Naive B cell (primary cell): Measurements from ENCODE around the gene TMEM236. TPM values are rescaled to one million over a fixed set of nuclear protein-coding genes. Genes with fewer than 3 reads are reported as not detected.

Experiments
- ATAC-seq, 2 donors: fragments of 150-1000 bp; cut with Tn5 transposase; 2 replicates each; pipeline ENCODE4 v1.10.0; 2021; ENCODE audit warnings: low read depth in 2 of 2, mild to moderate bottlenecking in 2 of 2, moderate library complexity in 2 of 2
- DNase-seq: peaks from one replicate; pipeline ENCODE4 v3.0.0; 2022
- H3K27ac Mint-ChIP-seq, 6 donors: one replicate each; pipeline ENCODE4 v1.8.0; 2020 to 2022; ENCODE audit warnings: mild to moderate bottlenecking in 6 of 6, mixed read lengths in 6 of 6, moderate library complexity in 5 of 6, inconsistent platforms in 2 of 6
- H3K27me3 Mint-ChIP-seq, 3 donors: one replicate each; pipeline ENCODE4 v1.8.0; 2021 to 2022; ENCODE audit warnings: mixed read lengths in 3 of 3, mild to moderate bottlenecking in 1 of 3
- H3K36me3 Mint-ChIP-seq, 2 donors: one replicate each; pipeline ENCODE4 v1.8.0; 2020 to 2022; ENCODE audit warnings: mixed read lengths in 2 of 2, inconsistent platforms in 1 of 2, mild to moderate bottlenecking in 1 of 2
- H3K4me1 Mint-ChIP-seq, 3 donors: one replicate each; pipeline ENCODE4 v1.8.0; 2020 to 2022; ENCODE audit warnings: mixed read lengths in 3 of 3, inconsistent platforms in 1 of 3, mild to moderate bottlenecking in 1 of 3, moderate library complexity in 1 of 3
- H3K4me3 Mint-ChIP-seq, 8 donors: one replicate each; pipeline ENCODE4 v1.8.0; 2020 to 2022; ENCODE audit warnings: mild to moderate bottlenecking in 8 of 8, mixed read lengths in 8 of 8, moderate library complexity in 8 of 8, inconsistent platforms in 2 of 8
- H3K9me3 Mint-ChIP-seq, 7 donors: one replicate each; pipeline ENCODE4 v1.8.0; 2020 to 2022; ENCODE audit warnings: mixed read lengths in 7 of 7, mild to moderate bottlenecking in 5 of 7, inconsistent platforms in 2 of 7, moderate library complexity in 1 of 7
- polyA plus RNA-seq, 6 donors: library from polyadenylated mRNA; unstranded; fragments of 300-500 nt; fragmentation: Illumina TruSeq; gene quantifications; one replicate each; pipeline ENCODE4 v1.2.3, GENCODE V29; 2021; ENCODE audit warnings: low read depth in 6 of 6

TMEM236 gene
- polyA plus RNA-seq, 6 donors from 2014 or later, result not detected

GRCh38 chr10:17802350-17802749 is 50.3 kb downstream of the TMEM236 start:
- Mint-ChIP-seq H3K4me3 (no peak overlapping the region), H3K36me3 (no peaks in the 10 kb centered on the region), H3K4me1 (peaks cover 10 to 21% (median 20%) of the 10 kb centered on the region in 3 donors), H3K9me3 (peaks cover 0 to 2% (median 0%) of the 10 kb centered on the region in 7 donors), H3K27me3 (no peaks in the 10 kb centered on the region), H3K27ac (no peak overlapping the region)
- DNase-seq (no peak), ATAC-seq (no peak)

GRCh38 chr10:17802976-17803375 is 51.0 kb downstream of the TMEM236 start:
- Mint-ChIP-seq H3K4me3 (no peak overlapping the region), H3K27me3 (no peaks in the 10 kb centered on the region), H3K9me3 (peaks cover 0 to 2% (median 0%) of the 10 kb centered on the region in 7 donors), H3K36me3 (no peaks in the 10 kb centered on the region), H3K27ac (no peak overlapping the region), H3K4me1 (peaks cover 10 to 21% (median 20%) of the 10 kb centered on the region in 3 donors)
- ATAC-seq (no peak), DNase-seq (no peak)

GRCh38 chr10:17805330-17805729 is 53.3 kb downstream of the TMEM236 start:
- Mint-ChIP-seq H3K27ac (peak overlapping the region in 1 of 6 donors; percentile 50), H3K9me3 (peaks cover 0 to 2% (median 0%) of the 10 kb centered on the region in 7 donors), H3K36me3 (no peaks in the 10 kb centered on the region), H3K4me3 (no peak overlapping the region), H3K27me3 (peaks cover 4 to 9% (median 5%) of the 10 kb centered on the region in 3 donors), H3K4me1 (peaks cover 16 to 33% (median 32%) of the 10 kb centered on the region in 3 donors)
- no peak for DNase-seq
- peak in 1 of 2 donors; percentile 50 for ATAC-seq

- peak overlapping the region in 1 of 6 donors; percentile 64 for H3K27ac Mint-ChIP-seq
- H3K4me3 Mint-ChIP-seq, result peak overlapping the region in 1 of 8 donors; percentile 12
- DNase-seq (peak; percentile 11), ATAC-seq (peak; percentile 67 to 83)
- H3K4me1 Mint-ChIP-seq, result peaks cover 16 to 34% (median 33%) of the 10 kb centered on the region in 3 donors
- peaks cover 0 to 2% (median 0%) of the 10 kb centered on the region in 7 donors for H3K9me3 Mint-ChIP-seq
- no peaks in the 10 kb centered on the region for H3K36me3 Mint-ChIP-seq
- H3K27me3 Mint-ChIP-seq, result peaks cover 7 to 12% (median 8%) of the 10 kb centered on the region in 3 donors
These were observed 54.0 kb downstream of the TMEM236 start for GRCh38 chr10:17805921-17806577.

- peak; percentile 14 to 38 for ATAC-seq
- no peaks in the 10 kb centered on the region for H3K36me3 Mint-ChIP-seq
- peaks cover 0 to 2% (median 0%) of the 10 kb centered on the region in 7 donors for H3K9me3 Mint-ChIP-seq
- H3K27ac Mint-ChIP-seq, result peak within 1 kb of the TSS in 2 of 6 donors; percentile 55 to 61
- peaks cover 16 to 34% (median 33%) of the 10 kb centered on the region in 3 donors for H3K4me1 Mint-ChIP-seq
- DNase-seq, result no peak
- peaks cover 7 to 12% (median 8%) of the 10 kb centered on the region in 3 donors for H3K27me3 Mint-ChIP-seq
- peak within 1 kb of the TSS in 4 of 8 donors; percentile 10 to 53 (median 41) for H3K4me3 Mint-ChIP-seq
These were observed 57.2 kb downstream of the TMEM236 start, which contains the start of gene MRC1 for GRCh38 chr10:17808971-17809841. Gene MRC1, plus strand, starts transcription at chr10:17809348. Its CDS starts 118 bp downstream, at chr10:17809466.

GRCh38 chr10:17811146-17811865 is 59.3 kb downstream of the TMEM236 start:
- H3K9me3 Mint-ChIP-seq, result no peaks in the 10 kb centered on the region

GRCh38 chr10:17814973-17815372 is 63.0 kb downstream of the TMEM236 start:
- Mint-ChIP-seq H3K27ac (no peak overlapping the region), H3K9me3 (no peaks in the 10 kb centered on the region), H3K36me3 (no peaks in the 10 kb centered on the region), H3K27me3 (peaks cover 6 to 7% (median 7%) of the 10 kb centered on the region in 3 donors), H3K4me3 (no peak overlapping the region), H3K4me1 (peaks cover 4 to 9% (median 5%) of the 10 kb centered on the region in 3 donors)
- DNase-seq (no peak), ATAC-seq (no peak)

More at GRCh38 chr10:17811146-17811865, 59.3 kb downstream of the TMEM236 start:
- Mint-ChIP-seq H3K36me3 (no peaks in the 10 kb centered on the region), H3K27me3 (peaks cover 7 to 12% (median 8%) of the 10 kb centered on the region in 3 donors), H3K4me3 (peak overlapping the region in 1 of 8 donors; percentile 71), H3K27ac (no peak overlapping the region), H3K4me1 (peaks cover 6 to 22% (median 18%) of the 10 kb centered on the region in 3 donors)
- DNase-seq (no peak), ATAC-seq (no peak)

GRCh38 chr10:17816199-17816598 is 64.2 kb downstream of the TMEM236 start:
- no peaks in the 10 kb centered on the region for H3K27me3 Mint-ChIP-seq

GRCh38 chr10:17817316-17817715 is 65.3 kb downstream of the TMEM236 start:
- Mint-ChIP-seq H3K36me3 (no peaks in the 10 kb centered on the region), H3K4me3 (no peak overlapping the region), H3K27ac (no peak overlapping the region), H3K9me3 (no peaks in the 10 kb centered on the region), H3K4me1 (peaks cover 0 to 10% (median 0%) of the 10 kb centered on the region in 3 donors), H3K27me3 (no peaks in the 10 kb centered on the region)
- ATAC-seq, result no peak
- no peak for DNase-seq

More at GRCh38 chr10:17816199-17816598, 64.2 kb downstream of the TMEM236 start:
- Mint-ChIP-seq H3K27ac (no peak overlapping the region), H3K36me3 (no peaks in the 10 kb centered on the region), H3K4me1 (peaks cover 0 to 10% (median 0%) of the 10 kb centered on the region in 3 donors), H3K9me3 (no peaks in the 10 kb centered on the region), H3K4me3 (no peak overlapping the region)
- DNase-seq, result no peak
- ATAC-seq, result no peak

GRCh38 chr10:17817790-17818189 is 65.8 kb downstream of the TMEM236 start:
- DNase-seq, result no peak
- Mint-ChIP-seq H3K4me3 (no peak overlapping the region), H3K9me3 (no peaks in the 10 kb centered on the region), H3K27me3 (no peaks in the 10 kb centered on the region), H3K4me1 (peaks cover 0 to 10% (median 0%) of the 10 kb centered on the region in 3 donors), H3K36me3 (no peaks in the 10 kb centered on the region), H3K27ac (no peak overlapping the region)
- no peak for ATAC-seq

- DNase-seq (no peak), ATAC-seq (no peak)
- H3K27me3 Mint-ChIP-seq, result peaks cover under 1 to 5% (median 3%) of the 10 kb centered on the region in 3 donors
- no peaks in the 10 kb centered on the region for H3K36me3 Mint-ChIP-seq
- no peak overlapping the region for H3K4me3 Mint-ChIP-seq
- H3K4me1 Mint-ChIP-seq, result peaks cover 0 to 10% (median 0%) of the 10 kb centered on the region in 3 donors
- H3K27ac Mint-ChIP-seq, result no peak overlapping the region
- no peaks in the 10 kb centered on the region for H3K9me3 Mint-ChIP-seq
These were observed 67.8 kb downstream of the TMEM236 start for GRCh38 chr10:17819836-17820235.

GRCh38 chr10:17820943-17821342 is 68.9 kb downstream of the TMEM236 start:
- ATAC-seq (no peak), DNase-seq (no peak)
- H3K4me3 Mint-ChIP-seq, result no peak overlapping the region
- no peaks in the 10 kb centered on the region for H3K36me3 Mint-ChIP-seq
- peak overlapping the region in 1 of 6 donors; percentile 89 for H3K27ac Mint-ChIP-seq
- H3K27me3 Mint-ChIP-seq, result peaks cover 5 to 9% (median 6%) of the 10 kb centered on the region in 3 donors
- peaks cover 0 to 5% (median 0%) of the 10 kb centered on the region in 7 donors for H3K9me3 Mint-ChIP-seq
- peaks cover 0 to 5% (median 0%) of the 10 kb centered on the region in 3 donors for H3K4me1 Mint-ChIP-seq

GRCh38 chr10:17821893-17822292 is 69.9 kb downstream of the TMEM236 start:
- DNase-seq, result no peak
- Mint-ChIP-seq H3K27ac (no peak overlapping the region), H3K36me3 (no peaks in the 10 kb centered on the region), H3K9me3 (peaks cover 0 to 5% (median 0%) of the 10 kb centered on the region in 7 donors), H3K4me1 (peaks cover 0 to 5% (median 0%) of the 10 kb centered on the region in 3 donors), H3K27me3 (peaks cover 5 to 9% (median 6%) of the 10 kb centered on the region in 3 donors), H3K4me3 (no peak overlapping the region)
- ATAC-seq, result no peak
